ENCODE results near the gene ZBTB16.

The ZBTB16 gene

DNA sequence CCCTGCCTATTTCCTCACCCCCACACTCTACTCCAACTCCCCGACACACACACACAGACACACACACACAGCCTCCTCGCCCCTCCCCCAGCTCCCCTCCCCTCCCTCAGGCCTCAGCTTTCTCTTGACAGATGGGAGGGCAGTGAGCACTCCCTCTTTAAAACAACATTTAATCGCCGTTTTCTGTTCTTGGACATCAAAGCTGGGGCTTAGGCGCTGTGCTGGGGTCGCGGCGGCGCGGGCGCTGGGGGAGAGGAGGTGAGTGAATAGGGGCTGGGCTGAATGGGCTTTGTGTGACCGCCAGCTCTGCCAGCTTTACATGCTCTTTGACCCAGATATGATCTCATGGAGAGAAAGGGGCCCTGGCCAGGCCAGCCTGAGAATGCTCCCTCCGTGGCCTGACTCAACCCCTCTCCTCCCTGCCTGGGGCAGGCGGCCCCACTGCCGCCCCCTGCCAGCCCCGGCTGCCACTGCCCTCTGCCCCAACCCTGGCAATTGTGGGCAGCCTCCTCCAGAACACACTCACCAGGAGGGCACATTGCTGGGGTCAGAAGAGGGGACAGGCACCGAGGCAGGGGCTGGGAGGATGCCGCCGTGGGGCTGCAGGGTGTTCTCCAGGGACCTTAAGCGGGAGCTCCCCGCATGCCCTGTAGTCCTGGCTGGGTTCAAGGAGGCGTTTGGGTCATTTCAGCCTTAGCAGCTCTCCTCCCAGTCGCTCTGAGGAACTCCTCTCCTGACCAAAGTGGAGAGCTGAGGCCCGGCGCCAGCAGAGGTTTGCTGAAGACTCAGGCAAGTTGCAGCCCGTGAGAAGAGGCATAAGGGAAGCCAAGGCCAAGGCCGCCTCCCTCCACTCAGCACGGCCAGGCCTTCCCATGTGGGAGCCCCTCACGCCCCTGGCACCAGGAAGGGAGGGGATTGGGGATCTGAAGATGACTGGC is 198.4 kb downstream of the ZBTB16 start:
- no CpG with 5 or more reads among the region's 29 CpGs for WGBS, 2 donors (ENCODE audit: extremely low coverage in 2 of 2, insufficient read length in 2 of 2, insufficient replicate concordance in 1 of 2)
- peaks cover 40 to 52% of the 10 kb centered on the region in 2 donors for H3K4me1 ChIP-seq (ENCODE audit: control insufficient read depth in 2 of 2, insufficient read depth in 1 of 2, low read depth in 1 of 2, low read length in 2 of 2)

DNA sequence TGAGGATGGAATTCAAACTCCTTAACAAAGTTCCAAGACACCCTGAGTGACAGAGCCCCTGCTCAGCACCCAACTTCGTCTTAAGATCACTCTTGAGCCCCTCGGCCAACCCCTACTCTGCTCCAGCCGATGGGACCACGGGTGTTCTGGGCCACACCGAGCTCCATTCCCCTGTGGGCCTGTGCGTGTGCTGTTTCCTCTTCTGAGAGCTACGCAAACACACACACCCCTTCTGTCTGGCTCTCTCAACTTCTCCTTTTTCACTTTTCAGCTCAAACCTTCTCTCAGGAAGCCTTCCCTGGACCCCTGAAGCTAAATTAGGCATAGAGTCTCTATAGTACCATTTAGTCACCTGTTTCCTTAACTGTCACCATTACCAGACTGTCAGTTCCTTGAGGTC is 199.2 kb downstream of the ZBTB16 start:
- Histone ChIP-seq H3K27ac (replicated peaks; ENCODE audit: low read length) (no peak overlapping the region), H3K4me2 (ENCODE audit: insufficient read depth, low read length, poor library complexity, severe bottlenecking) (no peak overlapping the region), H2AK5ac (ENCODE audit: low read depth, low read length) (peak overlapping the region; percentile 27), H2BK15ac (ENCODE audit: low read length) (no peak overlapping the region), H3K79me1 (ENCODE audit: low read depth, low read length) (peaks cover 3% of the 10 kb centered on the region), H3K4ac (ENCODE audit: low read length) (no peak overlapping the region), H3K4me1 (ENCODE audit: control insufficient read depth in 2 of 2, insufficient read depth in 1 of 2, low read depth in 1 of 2, low read length in 2 of 2) (peaks cover 37 to 48% of the 10 kb centered on the region in 2 donors), H3K9me3 (replicated peaks in 1 of 2; ENCODE audit: control insufficient read depth in 2 of 2, insufficient read depth in 1 of 2, low read depth in 1 of 2, low read length in 2 of 2) (no peaks in the 10 kb centered on the region), H3K18ac (ENCODE audit: low read length) (peak overlapping the region; percentile 2), H2AFZ (ENCODE audit: low read length) (no peak overlapping the region), H3K36me3 (replicated peaks in 1 of 2; ENCODE audit: control insufficient read depth in 2 of 2, insufficient read depth in 2 of 2, low read length in 2 of 2) (no peaks in the 10 kb centered on the region), H3K14ac (ENCODE audit: low read length) (no peak overlapping the region), H4K8ac (ENCODE audit: low read depth, low read length) (no peak overlapping the region), H2BK5ac (ENCODE audit: low read length) (peak overlapping the region; percentile 33), H4K91ac (ENCODE audit: low read depth, low read length, poor library complexity) (no peak overlapping the region), H3K27me3 (ENCODE audit: control insufficient read depth in 3 of 3, insufficient read depth in 3 of 3, low read depth in 1 of 3, low read length in 3 of 3) (no peaks in the 10 kb centered on the region), H3K9ac (ENCODE audit: low read depth, low read length, poor library complexity) (no peak overlapping the region), H2BK120ac (ENCODE audit: low read depth, low read length) (peak overlapping the region; percentile 14), H3K4me3 (ENCODE audit: low read length in 2 of 2) (no peak overlapping the region), H2BK12ac (ENCODE audit: low read length) (no peak overlapping the region), H3K23ac (ENCODE audit: low read depth, low read length, poor library complexity) (no peak overlapping the region)
- DNase-seq (ENCODE audit: low spot score): no peak
- WGBS, 2 donors (ENCODE audit: extremely low coverage in 2 of 2, insufficient read length in 2 of 2, insufficient replicate concordance in 1 of 2): no CpG with 5 or more reads among the region's 7 CpGs

More for the DNA sequence above, 198.4 kb downstream of the ZBTB16 start:
- Histone ChIP-seq H2BK120ac (ENCODE audit: low read depth, low read length) (peak overlapping the region; percentile 14), H3K4me2 (ENCODE audit: insufficient read depth, low read length, poor library complexity, severe bottlenecking) (no peak overlapping the region), H2BK15ac (ENCODE audit: low read length) (peak overlapping the region; percentile 65), H3K9ac (ENCODE audit: low read depth, low read length, poor library complexity) (no peak overlapping the region), H3K23ac (ENCODE audit: low read depth, low read length, poor library complexity) (peak overlapping the region; percentile 39), H4K91ac (ENCODE audit: low read depth, low read length, poor library complexity) (no peak overlapping the region), H3K9me3 (replicated peaks in 1 of 2; ENCODE audit: control insufficient read depth in 2 of 2, insufficient read depth in 1 of 2, low read depth in 1 of 2, low read length in 2 of 2) (no peaks in the 10 kb centered on the region), H3K79me1 (ENCODE audit: low read depth, low read length) (peaks cover 3% of the 10 kb centered on the region), H3K36me3 (replicated peaks in 1 of 2; ENCODE audit: control insufficient read depth in 2 of 2, insufficient read depth in 2 of 2, low read length in 2 of 2) (peaks cover 0 to 4% of the 10 kb centered on the region in 2 donors), H3K27me3 (ENCODE audit: control insufficient read depth in 3 of 3, insufficient read depth in 3 of 3, low read depth in 1 of 3, low read length in 3 of 3) (no peaks in the 10 kb centered on the region), H4K8ac (ENCODE audit: low read depth, low read length) (no peak overlapping the region), H3K18ac (ENCODE audit: low read length) (peak overlapping the region; percentile 91), H2BK5ac (ENCODE audit: low read length) (peak overlapping the region; percentile 98), H3K27ac (replicated peaks; ENCODE audit: low read length) (peak overlapping the region; percentile 85), H2AK5ac (ENCODE audit: low read depth, low read length) (peak overlapping the region; percentile 27), H2AFZ (ENCODE audit: low read length) (no peak overlapping the region), H3K4me3 (ENCODE audit: low read length in 2 of 2) (no peak overlapping the region), H3K14ac (ENCODE audit: low read length) (no peak overlapping the region), H3K4ac (ENCODE audit: low read length) (no peak overlapping the region), H2BK12ac (ENCODE audit: low read length) (peak overlapping the region; percentile 77)
- DNase-seq (ENCODE audit: low spot score): peak; percentile 90

DNA sequence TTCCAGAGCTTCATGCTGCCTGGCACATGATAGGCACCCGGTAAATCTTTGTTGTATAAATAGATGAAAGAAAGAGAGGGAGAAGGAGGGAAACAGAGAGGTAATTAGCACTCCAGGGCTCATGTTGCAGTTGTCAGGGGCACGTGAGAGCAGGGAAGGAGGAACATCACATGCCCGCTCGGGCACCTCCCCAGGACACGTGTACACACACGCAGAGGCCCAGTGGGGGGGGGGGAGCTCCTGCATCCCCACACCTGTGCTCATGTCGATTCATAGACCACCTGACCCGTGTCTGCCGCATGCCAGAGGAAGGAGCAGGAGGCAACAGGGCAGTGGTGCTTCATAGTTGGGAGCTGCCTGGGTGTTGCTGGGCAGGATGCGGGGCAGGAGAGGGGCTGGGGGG is 199.6 kb downstream of the ZBTB16 start:
- peak overlapping the region; percentile 86 for H2BK15ac ChIP-seq (ENCODE audit: low read length)
- no peak overlapping the region for H2BK5ac ChIP-seq (ENCODE audit: low read length)
- no peaks in the 10 kb centered on the region for H3K36me3 ChIP-seq (replicated peaks in 1 of 2; ENCODE audit: control insufficient read depth in 2 of 2, insufficient read depth in 2 of 2, low read length in 2 of 2)
- H3K18ac ChIP-seq (ENCODE audit: low read length): peak overlapping the region; percentile 84
- H3K23ac ChIP-seq (ENCODE audit: low read depth, low read length, poor library complexity): peak overlapping the region; percentile 26
- peaks cover 37 to 48% of the 10 kb centered on the region in 2 donors for H3K4me1 ChIP-seq (ENCODE audit: control insufficient read depth in 2 of 2, insufficient read depth in 1 of 2, low read depth in 1 of 2, low read length in 2 of 2)
- H2BK12ac ChIP-seq (ENCODE audit: low read length): peak overlapping the region; percentile 77
- no peak overlapping the region for H4K8ac ChIP-seq (ENCODE audit: low read depth, low read length)
- H2AK5ac ChIP-seq (ENCODE audit: low read depth, low read length): peak overlapping the region; percentile 54
- H3K79me1 ChIP-seq (ENCODE audit: low read depth, low read length): peaks cover 3% of the 10 kb centered on the region
- H3K9ac ChIP-seq (ENCODE audit: low read depth, low read length, poor library complexity): no peak overlapping the region
- no peak overlapping the region for H3K4me3 ChIP-seq (ENCODE audit: low read length in 2 of 2)
- H3K4ac ChIP-seq (ENCODE audit: low read length): no peak overlapping the region
- H3K9me3 ChIP-seq (replicated peaks in 1 of 2; ENCODE audit: control insufficient read depth in 2 of 2, insufficient read depth in 1 of 2, low read depth in 1 of 2, low read length in 2 of 2): no peaks in the 10 kb centered on the region
- peak overlapping the region; percentile 67 for H3K14ac ChIP-seq (ENCODE audit: low read length)
- H3K27ac ChIP-seq (replicated peaks; ENCODE audit: low read length): no peak overlapping the region
- no peaks in the 10 kb centered on the region for H3K27me3 ChIP-seq (ENCODE audit: control insufficient read depth in 3 of 3, insufficient read depth in 3 of 3, low read depth in 1 of 3, low read length in 3 of 3)
- DNase-seq (ENCODE audit: low spot score): no peak
- H2BK120ac ChIP-seq (ENCODE audit: low read depth, low read length): peak overlapping the region; percentile 18
- no peak overlapping the region for H2AFZ ChIP-seq (ENCODE audit: low read length)
- WGBS, 2 donors (ENCODE audit: extremely low coverage in 2 of 2, insufficient read length in 2 of 2, insufficient replicate concordance in 1 of 2): no CpG with 5 or more reads among the region's 10 CpGs
- peak overlapping the region; percentile 19 for H4K91ac ChIP-seq (ENCODE audit: low read depth, low read length, poor library complexity)
- H3K4me2 ChIP-seq (ENCODE audit: insufficient read depth, low read length, poor library complexity, severe bottlenecking): no peak overlapping the region

DNA sequence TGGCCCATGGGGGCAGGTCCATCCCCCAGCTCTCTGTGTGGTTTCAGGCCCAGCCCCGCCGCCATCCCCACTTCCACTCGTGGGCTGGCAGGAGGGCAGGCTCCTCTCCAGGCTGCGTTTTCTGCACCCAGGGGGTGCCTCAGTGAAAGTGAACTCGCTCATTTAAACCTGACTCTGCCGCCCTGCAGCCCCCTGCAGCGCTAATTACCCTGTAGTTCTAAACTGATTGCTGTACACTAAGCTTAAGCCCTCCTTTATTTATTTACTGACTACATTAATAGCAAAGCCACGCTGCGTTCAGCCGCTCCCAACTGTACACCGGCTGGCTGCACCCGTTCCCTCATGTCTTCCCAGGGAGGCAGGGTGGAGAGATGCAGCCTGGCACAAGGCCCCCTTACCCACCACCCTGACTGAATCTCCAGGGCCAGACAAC is 200.1 kb downstream of the ZBTB16 start:
- Histone ChIP-seq H3K14ac (ENCODE audit: low read length) (peak overlapping the region; percentile 28), H2AK5ac (ENCODE audit: low read depth, low read length) (peak overlapping the region; percentile 54), H4K8ac (ENCODE audit: low read depth, low read length) (no peak overlapping the region), H3K79me1 (ENCODE audit: low read depth, low read length) (peaks cover 3% of the 10 kb centered on the region), H3K9me3 (replicated peaks in 1 of 2; ENCODE audit: control insufficient read depth in 2 of 2, insufficient read depth in 1 of 2, low read depth in 1 of 2, low read length in 2 of 2) (no peaks in the 10 kb centered on the region), H3K27me3 (ENCODE audit: control insufficient read depth in 3 of 3, insufficient read depth in 3 of 3, low read depth in 1 of 3, low read length in 3 of 3) (no peaks in the 10 kb centered on the region), H3K4me3 (ENCODE audit: low read length in 2 of 2) (no peak overlapping the region), H3K4me2 (ENCODE audit: insufficient read depth, low read length, poor library complexity, severe bottlenecking) (no peak overlapping the region), H3K18ac (ENCODE audit: low read length) (peak overlapping the region; percentile 84), H3K23ac (ENCODE audit: low read depth, low read length, poor library complexity) (peak overlapping the region; percentile 26), H2BK12ac (ENCODE audit: low read length) (peak overlapping the region; percentile 77), H2AFZ (ENCODE audit: low read length) (no peak overlapping the region), H3K27ac (replicated peaks; ENCODE audit: low read length) (no peak overlapping the region), H3K4ac (ENCODE audit: low read length) (no peak overlapping the region), H2BK5ac (ENCODE audit: low read length) (no peak overlapping the region), H2BK120ac (ENCODE audit: low read depth, low read length) (peak overlapping the region; percentile 18), H3K9ac (ENCODE audit: low read depth, low read length, poor library complexity) (no peak overlapping the region), H3K36me3 (replicated peaks in 1 of 2; ENCODE audit: control insufficient read depth in 2 of 2, insufficient read depth in 2 of 2, low read length in 2 of 2) (no peaks in the 10 kb centered on the region), H3K4me1 (ENCODE audit: control insufficient read depth in 2 of 2, insufficient read depth in 1 of 2, low read depth in 1 of 2, low read length in 2 of 2) (peaks cover 37 to 45% of the 10 kb centered on the region in 2 donors), H2BK15ac (ENCODE audit: low read length) (peak overlapping the region; percentile 86), H4K91ac (ENCODE audit: low read depth, low read length, poor library complexity) (peak overlapping the region; percentile 19)
- WGBS, 2 donors (ENCODE audit: extremely low coverage in 2 of 2, insufficient read length in 2 of 2, insufficient replicate concordance in 1 of 2): no CpG with 5 or more reads among the region's 12 CpGs
- DNase-seq (ENCODE audit: low spot score): no peak

Data from neuronal stem cell (in vitro differentiated cells).